ENCODE results near the gene MRPL49. TPM values are rescaled to one million over a fixed set of nuclear protein-coding genes. Genes with fewer than 3 reads are reported as not detected.

Gene MRPL49
- total RNA-seq, 3 donors from 2014 or later (not counting 1 experiment from before 2014, with no cell fraction given), result 36.8 to 37.5 (median 36.9) TPM

GRCh38 chr11:65103476-65103875, 18.6 kb upstream of the MRPL49 start:
- no peak overlapping the region for H3K27ac ChIP-seq (ENCODE audit: low read length)
- ATAC-seq, result no peak
- H3K27ac Mint-ChIP-seq, result peak overlapping the region; percentile 5 to 15

GRCh38 chr11:65104628-65105027, 17.5 kb upstream of the MRPL49 start:
- no peak overlapping the region for H3K27ac ChIP-seq (ENCODE audit: low read length)
- Mint-ChIP-seq H3K9me3 (no peaks in the 10 kb centered on the region), H3K27ac (no peak overlapping the region), H3K36me3 (no peaks in the 10 kb centered on the region), H3K4me1 (peaks cover 0 to 17% of the 10 kb centered on the region in 2 donors), H3K4me3 (no peak overlapping the region), H3K27me3 (ENCODE audit: low read depth in 2 of 2) (no peaks in the 10 kb centered on the region)
- ATAC-seq (no peak), DNase-seq (no peak)
- WGBS (ENCODE audit: insufficient coverage), result 95% methylated on average over 4 of the region's 4 CpGs
- intact Hi-C loops (cut with micrococcal nuclease), result no loop called here
- TF ChIP-seq, protein P1, sequence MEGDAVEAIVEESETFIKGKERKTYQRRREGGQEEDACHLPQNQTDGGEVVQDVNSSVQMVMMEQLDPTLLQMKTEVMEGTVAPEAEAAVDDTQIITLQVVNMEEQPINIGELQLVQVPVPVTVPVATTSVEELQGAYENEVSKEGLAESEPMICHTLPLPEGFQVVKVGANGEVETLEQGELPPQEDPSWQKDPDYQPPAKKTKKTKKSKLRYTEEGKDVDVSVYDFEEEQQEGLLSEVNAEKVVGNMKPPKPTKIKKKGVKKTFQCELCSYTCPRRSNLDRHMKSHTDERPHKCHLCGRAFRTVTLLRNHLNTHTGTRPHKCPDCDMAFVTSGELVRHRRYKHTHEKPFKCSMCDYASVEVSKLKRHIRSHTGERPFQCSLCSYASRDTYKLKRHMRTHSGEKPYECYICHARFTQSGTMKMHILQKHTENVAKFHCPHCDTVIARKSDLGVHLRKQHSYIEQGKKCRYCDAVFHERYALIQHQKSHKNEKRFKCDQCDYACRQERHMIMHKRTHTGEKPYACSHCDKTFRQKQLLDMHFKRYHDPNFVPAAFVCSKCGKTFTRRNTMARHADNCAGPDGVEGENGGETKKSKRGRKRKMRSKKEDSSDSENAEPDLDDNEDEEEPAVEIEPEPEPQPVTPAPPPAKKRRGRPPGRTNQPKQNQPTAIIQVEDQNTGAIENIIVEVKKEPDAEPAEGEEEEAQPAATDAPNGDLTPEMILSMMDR (IDR thresholded peaks at IDR 0.05), result no peak
- H3K9me3 ChIP-seq (ENCODE audit: control insufficient read depth, insufficient read depth, low read length), result no peaks in the 10 kb centered on the region
- no peak overlapping the region for H3K4me3 ChIP-seq (ENCODE audit: low read length)
- H3K4me1 ChIP-seq (ENCODE audit: control insufficient read depth, insufficient read depth, low read length), result no peaks in the 10 kb centered on the region
- H3K27me3 ChIP-seq (ENCODE audit: control insufficient read depth, insufficient read depth, low read length), result no peaks in the 10 kb centered on the region
- peaks cover 27% of the 10 kb centered on the region for H3K36me3 ChIP-seq (ENCODE audit: control insufficient read depth, insufficient read depth, low read length)

More at GRCh38 chr11:65103476-65103875, 18.6 kb upstream of the MRPL49 start:
- Mint-ChIP-seq H3K4me1 (peaks cover 0 to 23% of the 10 kb centered on the region in 2 donors), H3K36me3 (no peaks in the 10 kb centered on the region), H3K27me3 (ENCODE audit: low read depth in 2 of 2) (no peaks in the 10 kb centered on the region), H3K9me3 (no peaks in the 10 kb centered on the region), H3K4me3 (no peak overlapping the region)
- Histone ChIP-seq H3K4me1 (ENCODE audit: control insufficient read depth, insufficient read depth, low read length) (no peaks in the 10 kb centered on the region), H3K27me3 (ENCODE audit: control insufficient read depth, insufficient read depth, low read length) (no peaks in the 10 kb centered on the region), H3K36me3 (ENCODE audit: control insufficient read depth, insufficient read depth, low read length) (peaks cover 21% of the 10 kb centered on the region), H3K9me3 (ENCODE audit: control insufficient read depth, insufficient read depth, low read length) (no peaks in the 10 kb centered on the region), H3K4me3 (ENCODE audit: low read length) (no peak overlapping the region)
- intact Hi-C loops (cut with micrococcal nuclease), result no loop called here
- TF ChIP-seq, protein P1 (IDR thresholded peaks at IDR 0.05), result no peak
- DNase-seq, result no peak

- no peak overlapping the region for H3K4me3 Mint-ChIP-seq
- Histone ChIP-seq H3K9me3 (ENCODE audit: control insufficient read depth, insufficient read depth, low read length) (no peaks in the 10 kb centered on the region), H3K4me3 (ENCODE audit: low read length) (no peak overlapping the region), H3K4me1 (ENCODE audit: control insufficient read depth, insufficient read depth, low read length) (peaks cover 24% of the 10 kb centered on the region), H3K27me3 (ENCODE audit: control insufficient read depth, insufficient read depth, low read length) (no peaks in the 10 kb centered on the region), H3K36me3 (ENCODE audit: control insufficient read depth, insufficient read depth, low read length) (peaks cover 26% of the 10 kb centered on the region), H3K27ac (ENCODE audit: low read length) (no peak overlapping the region)
- 94% methylated on average over 15 of the region's 15 CpGs for WGBS (ENCODE audit: insufficient coverage)
- H3K36me3 Mint-ChIP-seq, result no peaks in the 10 kb centered on the region
- TF ChIP-seq, protein P1 (IDR thresholded peaks at IDR 0.05), result no peak
- intact Hi-C loops (cut with micrococcal nuclease), result no loop called here
- H3K27ac Mint-ChIP-seq, result peak overlapping the region in 1 of 2 donors; percentile 82
- DNase-seq (no peak), ATAC-seq (no peak)
- H3K4me1 Mint-ChIP-seq, result peaks cover 19 to 38% of the 10 kb centered on the region in 2 donors
- no peaks in the 10 kb centered on the region for H3K9me3 Mint-ChIP-seq
- no peaks in the 10 kb centered on the region for H3K27me3 Mint-ChIP-seq (ENCODE audit: low read depth in 2 of 2)
These were observed 15.0 kb upstream of the MRPL49 start for GRCh38 chr11:65107078-65107477.

- Histone ChIP-seq H3K27me3 (ENCODE audit: control insufficient read depth, insufficient read depth, low read length) (no peaks in the 10 kb centered on the region), H3K27ac (ENCODE audit: low read length) (no peak overlapping the region), H3K4me1 (ENCODE audit: control insufficient read depth, insufficient read depth, low read length) (peaks cover 30% of the 10 kb centered on the region), H3K9me3 (ENCODE audit: control insufficient read depth, insufficient read depth, low read length) (no peaks in the 10 kb centered on the region), H3K4me3 (ENCODE audit: low read length) (no peak overlapping the region), H3K36me3 (ENCODE audit: control insufficient read depth, insufficient read depth, low read length) (peaks cover 19% of the 10 kb centered on the region)
- peaks cover 28 to 40% of the 10 kb centered on the region in 2 donors for H3K4me1 Mint-ChIP-seq
- ATAC-seq (no peak), DNase-seq (no peak)
- no peaks in the 10 kb centered on the region for H3K27me3 Mint-ChIP-seq (ENCODE audit: low read depth in 2 of 2)
- H3K36me3 Mint-ChIP-seq, result no peaks in the 10 kb centered on the region
- H3K4me3 Mint-ChIP-seq, result no peak overlapping the region
- intact Hi-C loops (cut with micrococcal nuclease), result no loop called here
- H3K9me3 Mint-ChIP-seq, result no peaks in the 10 kb centered on the region
- no peak overlapping the region for H3K27ac Mint-ChIP-seq
- TF ChIP-seq, protein P1 (IDR thresholded peaks at IDR 0.05), result no peak
- WGBS (ENCODE audit: insufficient coverage), result 97% methylated on average over 52 of the region's 52 CpGs
These were observed 14.2 kb upstream of the MRPL49 start for GRCh38 chr11:65107751-65108468.

Measured in natural killer cell (primary cell).